ENCODE results near the gene ZBTB17. TPM values are rescaled to one million over a fixed set of nuclear protein-coding genes. Genes with fewer than 3 reads are reported as not detected.

The ZBTB17 gene
- total RNA-seq, 1 donor from 2014 or later, result 23.9 TPM

GRCh38 chr1:15998929-15999328, 23.0 kb upstream of the ZBTB17 start:
- no peak for TF ChIP-seq CTCF (IDR thresholded peaks at IDR 0.05)
- peaks cover 7% of the 10 kb centered on the region for H3K27me3 Mint-ChIP-seq (ENCODE audit: low read depth)
- H3K4me3 Mint-ChIP-seq (ENCODE audit: unreplicated experiment), result no peak overlapping the region
- H3K27ac Mint-ChIP-seq (ENCODE audit: unreplicated experiment), result no peak overlapping the region
- no peaks in the 10 kb centered on the region for H3K36me3 Mint-ChIP-seq (ENCODE audit: low read depth)
- peak; percentile 80 for DNase-seq (ENCODE audit: low spot score)
- H3K4me1 Mint-ChIP-seq (ENCODE audit: low read depth), result no peaks in the 10 kb centered on the region
- H3K9me3 Mint-ChIP-seq (ENCODE audit: low read depth), result no peaks in the 10 kb centered on the region

- no peak for TF ChIP-seq CTCF (IDR thresholded peaks at IDR 0.05)
- Mint-ChIP-seq H3K27me3 (ENCODE audit: low read depth) (peaks cover 7% of the 10 kb centered on the region), H3K36me3 (ENCODE audit: low read depth) (no peaks in the 10 kb centered on the region)
Observed at GRCh38 chr1:15997637-15998280, 21.9 kb upstream of the ZBTB17 start.

GRCh38 chr1:15997076-15997585, 21.2 kb upstream of the ZBTB17 start:
- Mint-ChIP-seq H3K36me3 (ENCODE audit: low read depth) (no peaks in the 10 kb centered on the region), H3K9me3 (ENCODE audit: low read depth) (no peaks in the 10 kb centered on the region), H3K4me1 (ENCODE audit: low read depth) (no peaks in the 10 kb centered on the region), H3K27me3 (ENCODE audit: low read depth) (peaks cover 7% of the 10 kb centered on the region), H3K27ac (ENCODE audit: unreplicated experiment) (no peak overlapping the region), H3K4me3 (ENCODE audit: unreplicated experiment) (no peak overlapping the region)
- TF ChIP-seq CTCF (IDR thresholded peaks at IDR 0.05), result no peak
- no peak for DNase-seq (ENCODE audit: low spot score)

More at GRCh38 chr1:15997637-15998280, 21.9 kb upstream of the ZBTB17 start:
- Mint-ChIP-seq H3K4me3 (ENCODE audit: unreplicated experiment) (no peak overlapping the region), H3K4me1 (ENCODE audit: low read depth) (no peaks in the 10 kb centered on the region), H3K9me3 (ENCODE audit: low read depth) (no peaks in the 10 kb centered on the region), H3K27ac (ENCODE audit: unreplicated experiment) (no peak overlapping the region)
- peak; percentile 44 for DNase-seq (ENCODE audit: low spot score)

GRCh38 chr1:15994590-15995351, 18.9 kb upstream of the ZBTB17 start:
- DNase-seq (ENCODE audit: low spot score), result no peak
- peaks cover 7% of the 10 kb centered on the region for H3K27me3 Mint-ChIP-seq (ENCODE audit: low read depth)
- H3K4me1 Mint-ChIP-seq (ENCODE audit: low read depth), result no peaks in the 10 kb centered on the region
- no peaks in the 10 kb centered on the region for H3K9me3 Mint-ChIP-seq (ENCODE audit: low read depth)
- no peak overlapping the region for H3K4me3 Mint-ChIP-seq (ENCODE audit: unreplicated experiment)
- no peak overlapping the region for H3K27ac Mint-ChIP-seq (ENCODE audit: unreplicated experiment)
- peak; percentile 87 for TF ChIP-seq CTCF (IDR thresholded peaks at IDR 0.05)
- H3K36me3 Mint-ChIP-seq (ENCODE audit: low read depth), result no peaks in the 10 kb centered on the region

DNA sequence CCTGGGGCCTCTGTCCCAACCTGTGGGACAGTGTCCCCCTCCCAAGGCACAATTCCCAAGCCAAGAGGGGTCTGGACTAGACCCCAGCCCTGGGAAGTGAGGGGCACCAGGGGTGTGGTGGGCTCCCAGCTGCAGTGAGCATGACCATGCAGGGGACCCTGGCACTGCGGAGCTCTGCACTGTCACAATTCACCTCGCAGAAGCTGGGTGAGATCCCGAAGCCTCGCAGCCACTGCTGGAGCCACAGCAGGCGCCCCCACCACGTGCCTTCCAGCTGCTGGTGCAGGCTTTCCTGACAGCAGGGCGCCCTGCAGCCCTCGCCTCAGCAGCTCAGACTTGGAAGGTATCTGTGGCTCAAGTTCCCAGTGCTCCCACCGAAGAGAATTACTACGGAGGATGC, 18.2 kb upstream of the ZBTB17 start:
- no peaks in the 10 kb centered on the region for H3K36me3 Mint-ChIP-seq (ENCODE audit: low read depth)
- H3K27ac Mint-ChIP-seq (ENCODE audit: unreplicated experiment), result no peak overlapping the region
- no peak for TF ChIP-seq CTCF (IDR thresholded peaks at IDR 0.05)
- no peaks in the 10 kb centered on the region for H3K9me3 Mint-ChIP-seq (ENCODE audit: low read depth)
- no peak overlapping the region for H3K4me3 Mint-ChIP-seq (ENCODE audit: unreplicated experiment)
- peaks cover 7% of the 10 kb centered on the region for H3K27me3 Mint-ChIP-seq (ENCODE audit: low read depth)
- no peaks in the 10 kb centered on the region for H3K4me1 Mint-ChIP-seq (ENCODE audit: low read depth)
- DNase-seq (ENCODE audit: low spot score), result no peak

All from chondrocyte (in vitro differentiated cells).